CD14-positive monocyte (primary cell): ENCODE data around the gene UBR7. TPM values are rescaled to one million over a fixed set of nuclear protein-coding genes. Genes with fewer than 3 reads are reported as not detected.

Source experiments
- DNase-seq, 3 donors: peaks; one replicate each; pipeline ENCODE4 v3.0.0-alpha.2; 2011 to 2022
- H2AFZ ChIP-seq: 2 replicates; pipeline ENCODE4 v1.6.0; 2012; ENCODE audit warnings: mild to moderate bottlenecking, low read depth, low read length, inconsistent platforms; ENCODE audit not compliant: insufficient read depth, poor library complexity, severe bottlenecking
- H3K27ac ChIP-seq, 2 donors: 1 replicate in 1 of 2; 2 replicates in 1 of 2; pipeline ENCODE4 v1.5.1; 2012 to 2013; ENCODE audit warnings: low read length in 2 of 2, control low read depth in 1 of 2, inconsistent platforms in 1 of 2, low read depth in 1 of 2, mild to moderate bottlenecking in 1 of 2
- H3K27me3 ChIP-seq, 2 donors: one replicate each; pipeline versions ENCODE4 v1.6.0 to v1.6.1; 2011 to 2013; ENCODE audit warnings: low read length in 2 of 2; ENCODE audit not compliant: control insufficient read depth in 2 of 2, insufficient read depth in 2 of 2
- H3K36me3 ChIP-seq, 2 donors: replicated peaks in 1 of 2; 1 replicate in 1 of 2; 2 replicates in 1 of 2; pipeline versions ENCODE4 v1.5.1 to v1.6.1; 2012 to 2013; ENCODE audit warnings: low read length in 2 of 2, control low read depth in 1 of 2, inconsistent platforms in 1 of 2, mild to moderate bottlenecking in 1 of 2; ENCODE audit not compliant: insufficient read depth in 2 of 2, control insufficient read depth in 1 of 2
- H3K4me1 ChIP-seq, 2 donors: 1 replicate in 1 of 2; 2 replicates in 1 of 2; pipeline versions ENCODE4 v1.5.1 to v1.6.1; 2012 to 2013; ENCODE audit warnings: low read length in 2 of 2, control low read depth in 1 of 2, inconsistent platforms in 1 of 2, mild to moderate bottlenecking in 1 of 2, moderate library complexity in 1 of 2; ENCODE audit not compliant: insufficient read depth in 2 of 2, control insufficient read depth in 1 of 2
- H3K4me2 ChIP-seq: replicated peaks from 2 replicates; pipeline ENCODE3; 2012; ENCODE audit warnings: low read length, moderate library complexity, mild to moderate bottlenecking; ENCODE audit not compliant: poor library complexity, severe bottlenecking; ENCODE audit errors: extremely low read depth
- H3K4me3 ChIP-seq, 3 experiments: fragments of 200-600 bp in 1 of 3; sonication (generic) in 1 of 3; replicated peaks in 1 of 3; 1 replicate in 2 of 3; 2 replicates in 1 of 3; pipeline ENCODE4 v1.5.1; 2011 to 2013; ENCODE audit warnings: low read length in 3 of 3, mild to moderate bottlenecking in 3 of 3, control low read depth in 2 of 3, low read depth in 2 of 3, inconsistent platforms in 1 of 3, moderate library complexity in 1 of 3
- H3K79me2 ChIP-seq: 2 replicates; pipeline ENCODE4 v1.6.0; 2012; ENCODE audit warnings: mild to moderate bottlenecking, control low read depth, inconsistent platforms, low read length, moderate library complexity; ENCODE audit not compliant: insufficient read depth
- H3K9ac ChIP-seq: 2 replicates; pipeline ENCODE4 v1.6.0; 2017; ENCODE audit warnings: low read length, mild to moderate bottlenecking; ENCODE audit not compliant: insufficient read depth, poor library complexity, severe bottlenecking
- H3K9me3 ChIP-seq, 2 donors: replicated peaks in 1 of 2; 1 replicate in 1 of 2; 2 replicates in 1 of 2; pipeline versions ENCODE4 v1.5.1 to v1.6.1; 2012 to 2013; ENCODE audit warnings: low read length in 2 of 2, control low read depth in 1 of 2; ENCODE audit not compliant: control insufficient read depth in 1 of 2, insufficient read depth in 1 of 2
- H4K20me1 ChIP-seq: 2 replicates; pipeline ENCODE4 v1.6.0; 2012; ENCODE audit warnings: mild to moderate bottlenecking, low read length, control low read depth, moderate library complexity; ENCODE audit not compliant: insufficient read depth
- H3K27ac Mint-ChIP-seq, 7 donors: one replicate each; pipeline ENCODE4 v1.8.0; 2020; ENCODE audit warnings: mild to moderate bottlenecking in 7 of 7, mixed read lengths in 7 of 7, moderate library complexity in 6 of 7, inconsistent platforms in 2 of 7
- H3K27me3 Mint-ChIP-seq, 3 donors: one replicate each; pipeline ENCODE4 v1.8.0; 2021 to 2022; ENCODE audit warnings: low read depth in 3 of 3, mild to moderate bottlenecking in 3 of 3, mixed read lengths in 3 of 3, moderate library complexity in 3 of 3, inconsistent platforms in 1 of 3
- H3K36me3 Mint-ChIP-seq, 2 donors: one replicate each; pipeline ENCODE4 v1.8.0; 2020; ENCODE audit warnings: mixed read lengths in 2 of 2, inconsistent platforms in 1 of 2, mild to moderate bottlenecking in 1 of 2
- H3K4me1 Mint-ChIP-seq: one replicate; pipeline ENCODE4 v1.8.0; 2020; ENCODE audit warnings: mild to moderate bottlenecking, mixed read lengths
- H3K4me3 Mint-ChIP-seq, 2 donors: one replicate each; pipeline ENCODE4 v1.8.0; 2020; ENCODE audit warnings: mild to moderate bottlenecking in 2 of 2, mixed read lengths in 2 of 2, moderate library complexity in 1 of 2
- H3K9me3 Mint-ChIP-seq, 7 donors: one replicate each; pipeline ENCODE4 v1.8.0; 2020 to 2022; ENCODE audit warnings: mixed read lengths in 7 of 7, mild to moderate bottlenecking in 6 of 7, moderate library complexity in 6 of 7, inconsistent platforms in 2 of 7
- WGBS: methylation state at CpG from one replicate; pipeline ENCODE4 v1.1.5; 2013; ENCODE audit warnings: missing lambda C conversion rate; ENCODE audit not compliant: insufficient coverage; 5-methylcytosine and 5-hydroxymethylcytosine counted together
- intact Hi-C, 2 donors: fragments of 100-400 bp; cut with micrococcal nuclease; formaldehyde crosslinking; loops; one replicate each; pipeline versions ENCODE4 v1.15.0 to v1.15.1; 2023
- polyA plus RNA-seq, 3 donors: library from polyadenylated mRNA; depleted of rRNA in 1 of 3; unstranded in 2 of 3; stranded (reverse) in 1 of 3; fragments of 300-500 nt in 2 of 3; fragments of >200 nt in 1 of 3; fragmentation: Illumina TruSeq in 2 of 3; gene quantifications; 1 replicate in 2 of 3; 2 replicates in 1 of 3; pipeline ENCODE4 v1.2.3, GENCODE V29; 2012 to 2021
- TF ChIP-seq, protein P1 (sequence below): fragments of 200-600 bp; IDR thresholded peaks from one replicate; pipeline ENCODE4 v1.8.0; 2022; ENCODE audit warnings: antibody characterized with exemption, mild to moderate bottlenecking

The UBR7 gene
- polyA plus RNA-seq, 3 donors, result 8.2 to 16.7 (median 14.0) TPM

DNA sequence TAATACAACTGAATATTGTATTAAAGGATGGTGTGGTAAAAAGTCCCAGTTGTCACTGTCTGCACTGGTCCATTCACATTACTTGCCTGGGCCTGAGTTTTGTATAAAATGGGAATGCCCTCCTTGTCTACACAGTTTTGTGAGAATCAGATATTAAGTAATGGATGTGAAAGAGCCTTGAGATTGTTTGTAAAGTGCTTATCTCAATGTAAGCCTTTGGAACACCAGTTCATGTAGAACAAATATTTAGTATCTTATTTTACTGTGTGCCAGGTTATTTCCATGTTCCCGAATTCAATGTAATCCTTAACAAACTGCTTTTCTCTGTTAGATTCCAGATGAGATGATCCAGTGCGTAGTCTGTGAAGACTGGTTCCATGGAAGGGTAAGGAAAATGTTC, 7.5 kb downstream of the UBR7 start:
- H3K27ac Mint-ChIP-seq, result no peak overlapping the region

DNA sequence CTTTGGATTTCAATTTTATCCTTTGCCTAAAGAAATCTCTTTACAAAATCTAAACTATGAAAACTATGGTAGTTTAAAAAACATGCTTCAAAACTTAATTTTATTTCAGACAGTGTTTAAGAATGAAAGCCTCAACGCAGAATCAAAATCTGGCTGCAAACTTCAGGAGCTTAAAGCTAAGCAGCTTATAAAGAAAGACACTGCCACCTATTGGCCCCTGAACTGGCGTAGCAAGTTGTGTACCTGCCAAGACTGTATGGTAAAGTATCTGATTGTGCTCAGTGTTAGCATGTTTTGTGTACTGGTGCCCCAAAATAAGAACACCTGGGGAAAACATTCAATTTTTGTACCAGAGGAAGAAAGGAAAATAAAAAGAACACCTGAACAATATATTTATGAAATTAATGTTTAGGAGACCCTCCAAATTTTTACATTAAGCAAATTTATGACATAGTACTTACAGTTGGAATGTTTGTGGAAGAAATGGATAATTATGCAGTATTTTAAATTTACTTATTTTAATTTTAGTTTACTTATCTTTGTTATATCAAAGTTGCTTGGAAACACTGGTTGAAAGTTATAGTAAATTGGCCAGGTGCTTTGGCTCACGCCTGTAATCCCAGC, 12.2 kb downstream of the UBR7 start:
- Histone ChIP-seq H3K36me3 (peaks cover 67 to 98% of the 10 kb centered on the region in 2 donors), H4K20me1 (no peaks in the 10 kb centered on the region), H3K9me3 (no peaks in the 10 kb centered on the region), H3K27ac (no peak overlapping the region), H2AFZ (no peak overlapping the region), H3K4me3 (no peak overlapping the region), H3K4me2 (no peak overlapping the region), H3K9ac (no peak overlapping the region), H3K79me2 (no peaks in the 10 kb centered on the region), H3K4me1 (no peaks in the 10 kb centered on the region), H3K27me3 (no peaks in the 10 kb centered on the region)
- no peaks in the 10 kb centered on the region for H3K4me1 Mint-ChIP-seq
- TF ChIP-seq, protein P1, sequence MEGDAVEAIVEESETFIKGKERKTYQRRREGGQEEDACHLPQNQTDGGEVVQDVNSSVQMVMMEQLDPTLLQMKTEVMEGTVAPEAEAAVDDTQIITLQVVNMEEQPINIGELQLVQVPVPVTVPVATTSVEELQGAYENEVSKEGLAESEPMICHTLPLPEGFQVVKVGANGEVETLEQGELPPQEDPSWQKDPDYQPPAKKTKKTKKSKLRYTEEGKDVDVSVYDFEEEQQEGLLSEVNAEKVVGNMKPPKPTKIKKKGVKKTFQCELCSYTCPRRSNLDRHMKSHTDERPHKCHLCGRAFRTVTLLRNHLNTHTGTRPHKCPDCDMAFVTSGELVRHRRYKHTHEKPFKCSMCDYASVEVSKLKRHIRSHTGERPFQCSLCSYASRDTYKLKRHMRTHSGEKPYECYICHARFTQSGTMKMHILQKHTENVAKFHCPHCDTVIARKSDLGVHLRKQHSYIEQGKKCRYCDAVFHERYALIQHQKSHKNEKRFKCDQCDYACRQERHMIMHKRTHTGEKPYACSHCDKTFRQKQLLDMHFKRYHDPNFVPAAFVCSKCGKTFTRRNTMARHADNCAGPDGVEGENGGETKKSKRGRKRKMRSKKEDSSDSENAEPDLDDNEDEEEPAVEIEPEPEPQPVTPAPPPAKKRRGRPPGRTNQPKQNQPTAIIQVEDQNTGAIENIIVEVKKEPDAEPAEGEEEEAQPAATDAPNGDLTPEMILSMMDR, result peak; percentile 47
- peaks cover 67 to 86% of the 10 kb centered on the region in 2 donors for H3K36me3 Mint-ChIP-seq
- no peak overlapping the region for H3K4me3 Mint-ChIP-seq
- peaks cover 0 to 1% (median 0%) of the 10 kb centered on the region in 7 donors for H3K9me3 Mint-ChIP-seq
- no peaks in the 10 kb centered on the region for H3K27me3 Mint-ChIP-seq
- 83% methylated on average over 2 of the region's 3 CpGs for WGBS
- peak; percentile 13 to 46 (median 43) for DNase-seq
- H3K27ac Mint-ChIP-seq, result no peak overlapping the region
- intact Hi-C loops, result no loop called here

More for the DNA sequence above, 7.5 kb downstream of the UBR7 start:
- H3K27ac ChIP-seq, result no peak overlapping the region
- Mint-ChIP-seq H3K36me3 (peaks cover 56 to 81% of the 10 kb centered on the region in 2 donors), H3K9me3 (peaks cover 0 to 1% (median 0%) of the 10 kb centered on the region in 7 donors), H3K4me3 (no peak overlapping the region), H3K27me3 (no peaks in the 10 kb centered on the region), H3K4me1 (peaks cover under 1% of the 10 kb centered on the region)
- H3K79me2 ChIP-seq, result peaks cover 3% of the 10 kb centered on the region
- H3K4me1 ChIP-seq, result no peaks in the 10 kb centered on the region
- H3K4me2 ChIP-seq, result no peak overlapping the region
- no CpG with 5 or more reads among the region's 2 CpGs for whole genome bisulfite sequencing
- H3K4me3 ChIP-seq, result no peak overlapping the region
- H3K9me3 ChIP-seq, result no peaks in the 10 kb centered on the region
- H4K20me1 ChIP-seq, result no peaks in the 10 kb centered on the region
- TF ChIP-seq, protein P1, result no peak
- DNase-seq, result no peak
- intact Hi-C loops, result no loop called here
- no peaks in the 10 kb centered on the region for H3K27me3 ChIP-seq
- H3K36me3 ChIP-seq, result peaks cover 47 to 86% of the 10 kb centered on the region in 2 donors
- H2AFZ ChIP-seq, result no peak overlapping the region
- no peak overlapping the region for H3K9ac ChIP-seq
